Measurements from ENCODE around the gene PAXX.
A peak's percentile ranks its signal among the peaks of the same experiment; 100 is the strongest.

PAXX gene

DNA sequence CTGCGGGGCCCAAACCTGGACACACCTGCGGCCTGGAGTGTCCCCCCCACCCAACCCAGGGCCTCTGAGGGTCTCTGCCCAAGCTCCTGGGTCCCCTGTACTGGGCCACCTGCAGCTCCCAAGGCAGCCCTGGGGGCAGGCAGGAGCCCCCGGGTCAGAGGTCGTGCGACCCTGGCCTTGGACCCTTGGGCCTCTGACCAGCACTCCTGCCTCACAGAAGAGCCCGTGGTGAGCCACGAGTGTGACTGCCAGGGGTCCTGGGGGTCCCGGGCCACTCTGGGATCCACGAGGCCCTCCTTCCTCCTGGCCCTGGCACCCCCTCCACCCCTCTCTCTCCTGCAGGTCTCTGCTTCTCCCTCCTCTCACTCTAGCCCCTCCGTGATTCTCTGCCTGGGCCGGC lies 19.9 kb upstream of the PAXX start:
- TF ChIP-seq, protein P1, sequence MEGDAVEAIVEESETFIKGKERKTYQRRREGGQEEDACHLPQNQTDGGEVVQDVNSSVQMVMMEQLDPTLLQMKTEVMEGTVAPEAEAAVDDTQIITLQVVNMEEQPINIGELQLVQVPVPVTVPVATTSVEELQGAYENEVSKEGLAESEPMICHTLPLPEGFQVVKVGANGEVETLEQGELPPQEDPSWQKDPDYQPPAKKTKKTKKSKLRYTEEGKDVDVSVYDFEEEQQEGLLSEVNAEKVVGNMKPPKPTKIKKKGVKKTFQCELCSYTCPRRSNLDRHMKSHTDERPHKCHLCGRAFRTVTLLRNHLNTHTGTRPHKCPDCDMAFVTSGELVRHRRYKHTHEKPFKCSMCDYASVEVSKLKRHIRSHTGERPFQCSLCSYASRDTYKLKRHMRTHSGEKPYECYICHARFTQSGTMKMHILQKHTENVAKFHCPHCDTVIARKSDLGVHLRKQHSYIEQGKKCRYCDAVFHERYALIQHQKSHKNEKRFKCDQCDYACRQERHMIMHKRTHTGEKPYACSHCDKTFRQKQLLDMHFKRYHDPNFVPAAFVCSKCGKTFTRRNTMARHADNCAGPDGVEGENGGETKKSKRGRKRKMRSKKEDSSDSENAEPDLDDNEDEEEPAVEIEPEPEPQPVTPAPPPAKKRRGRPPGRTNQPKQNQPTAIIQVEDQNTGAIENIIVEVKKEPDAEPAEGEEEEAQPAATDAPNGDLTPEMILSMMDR (IDR thresholded peaks at IDR 0.05; ENCODE audit: low read depth, low read length), result no peak
- H3K4me3 ChIP-seq (ENCODE audit: low read depth, low read length), result no peak overlapping the region
- DNase-seq (ENCODE audit: low read depth, low spot score), result no peak
- in situ Hi-C loops (cut with HindIII; ENCODE audit: low sequenced_read_pairs), result no loop called here

DNA sequence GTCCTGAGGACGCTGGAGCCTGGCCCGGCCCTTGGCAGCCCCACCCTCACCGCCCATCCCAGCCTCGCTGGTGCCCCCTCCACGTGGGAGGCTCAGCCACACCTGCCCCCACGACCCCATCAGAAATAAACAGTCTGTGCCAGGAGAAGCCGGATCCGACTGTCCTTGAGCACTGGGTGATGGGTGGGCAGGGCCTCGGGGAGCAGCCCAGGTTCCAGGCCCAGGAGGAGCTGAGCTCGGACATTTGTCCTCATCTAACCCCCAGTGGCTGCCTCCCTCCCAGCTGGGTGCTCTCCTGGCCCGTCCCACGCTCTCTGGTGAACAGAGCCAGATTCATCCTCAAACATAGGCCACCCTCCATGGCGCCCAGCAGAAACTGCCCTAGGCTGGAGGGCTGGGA lies 19.5 kb upstream of the PAXX start:
- H3K4me3 ChIP-seq (ENCODE audit: low read depth, low read length), result no peak overlapping the region
- in situ Hi-C loops (cut with HindIII; ENCODE audit: low sequenced_read_pairs), result no loop called here
- DNase-seq (ENCODE audit: low read depth, low spot score), result no peak
- TF ChIP-seq, protein P1 (IDR thresholded peaks at IDR 0.05; ENCODE audit: low read depth, low read length), result no peak

DNA sequence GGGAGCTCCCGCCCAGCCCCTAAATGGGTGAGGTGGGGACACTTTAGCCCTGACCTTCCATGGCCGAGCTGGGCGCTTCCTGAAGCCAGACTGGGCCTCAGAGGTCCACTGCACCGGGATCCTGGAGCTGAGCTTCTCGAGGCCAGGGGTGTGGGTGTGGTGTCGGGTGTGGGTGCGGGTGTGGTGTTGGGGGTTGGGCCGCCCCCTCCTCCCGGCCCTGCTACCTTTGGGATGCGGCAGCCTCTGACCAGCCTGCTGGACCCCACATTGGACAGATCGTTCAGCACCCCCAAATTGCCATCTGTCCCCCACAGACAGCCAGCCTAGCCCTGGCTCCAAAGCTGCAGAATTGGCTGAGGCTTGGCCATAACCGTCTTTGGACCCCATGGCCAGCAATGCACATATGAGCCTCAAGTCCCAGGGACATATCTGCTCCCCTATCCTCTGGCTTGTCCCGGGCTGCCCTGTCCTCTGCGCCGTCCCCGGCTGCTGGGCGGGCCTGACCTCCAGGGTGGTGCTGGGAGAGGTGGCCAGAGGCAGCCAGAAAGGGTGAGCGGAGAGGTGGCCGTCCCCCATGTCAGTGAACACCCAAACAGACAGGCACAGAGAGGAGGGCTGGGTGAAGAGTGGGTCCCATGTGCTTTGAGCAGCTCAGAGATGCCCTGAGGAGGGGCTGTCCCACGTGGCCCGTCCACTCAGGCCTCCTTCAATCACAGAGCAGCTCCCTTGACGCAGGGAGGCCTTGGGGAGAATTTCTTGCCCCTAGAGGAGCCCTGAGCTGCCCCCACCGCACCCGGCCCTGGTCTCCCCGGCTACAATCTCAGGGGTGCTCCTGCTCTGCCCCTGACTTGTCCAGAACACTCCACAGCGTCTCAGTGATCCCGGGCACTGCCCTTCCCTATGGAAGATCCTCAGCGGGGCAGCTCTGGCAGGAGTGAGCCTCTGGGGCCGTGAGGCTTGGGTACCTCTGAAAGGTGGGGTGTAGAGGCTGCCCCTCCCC lies 18.3 kb upstream of the PAXX start:
- no peak for DNase-seq (ENCODE audit: low read depth, low spot score)
- H3K4me3 ChIP-seq (ENCODE audit: low read depth, low read length), result no peak overlapping the region
- TF ChIP-seq, protein P1 (IDR thresholded peaks at IDR 0.05; ENCODE audit: low read depth, low read length), result no peak
- in situ Hi-C loops (cut with HindIII; ENCODE audit: low sequenced_read_pairs), result no loop called here

DNA sequence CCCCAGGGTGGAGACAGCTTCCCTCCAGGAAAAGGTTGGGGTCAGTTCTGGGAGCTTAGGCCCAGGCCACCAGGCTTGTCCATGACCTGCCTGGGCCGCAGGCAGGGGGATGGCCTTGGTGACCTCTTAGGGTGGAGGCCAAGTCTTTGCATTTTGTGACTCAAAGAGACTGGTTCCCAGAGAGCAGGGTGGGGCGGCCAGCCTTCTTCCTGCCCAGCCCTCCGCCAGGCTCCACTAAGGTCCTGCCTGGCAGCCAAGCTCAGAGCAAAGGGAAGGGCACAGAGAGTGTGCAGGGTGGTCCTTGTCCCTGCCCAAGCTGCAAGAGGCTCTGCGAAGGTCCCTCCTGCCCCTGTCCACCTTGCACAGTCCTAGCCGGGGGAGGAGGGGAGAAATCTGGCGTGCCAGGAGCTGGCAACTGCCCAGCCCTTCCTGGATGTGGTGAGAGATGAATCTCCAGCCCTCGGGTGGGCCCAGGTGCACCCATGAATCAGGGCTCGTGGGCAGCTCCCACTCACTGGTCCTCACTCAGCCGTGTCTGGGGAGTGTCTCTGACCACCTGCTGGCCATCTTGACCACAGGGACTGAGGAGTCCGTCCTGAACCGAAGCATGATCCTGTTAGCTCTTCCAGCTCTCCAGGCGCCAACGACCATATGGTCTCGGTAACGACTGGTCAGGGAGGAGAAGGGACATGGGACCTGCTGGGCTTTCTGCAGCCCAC lies 17.2 kb upstream of the PAXX start:
- DNase-seq (ENCODE audit: low read depth, low spot score), result no peak
- no peak overlapping the region for H3K4me3 ChIP-seq (ENCODE audit: low read depth, low read length)
- TF ChIP-seq, protein P1 (IDR thresholded peaks at IDR 0.05; ENCODE audit: low read depth, low read length), result no peak
- in situ Hi-C loops (cut with HindIII; ENCODE audit: low sequenced_read_pairs), result no loop called here

DNA sequence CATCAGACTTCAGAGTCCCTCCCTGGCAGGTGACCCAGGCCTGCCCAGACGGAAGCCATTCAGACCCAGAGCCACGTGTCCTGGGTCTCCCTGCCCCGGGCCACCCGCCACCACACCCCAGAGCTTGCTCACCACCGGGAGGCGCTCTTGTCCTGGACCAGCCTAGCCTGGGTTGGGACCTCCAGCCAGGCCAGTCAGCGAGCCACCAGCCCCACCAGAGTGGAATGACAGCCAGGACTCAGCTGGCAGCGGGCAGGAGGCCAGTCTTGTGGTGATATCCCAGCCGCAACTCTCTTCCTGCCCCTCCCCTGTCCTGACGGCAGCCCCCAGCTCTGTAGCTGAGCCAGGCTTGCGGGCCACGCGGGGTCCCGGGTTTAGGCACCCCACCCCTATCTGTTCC lies 16.6 kb upstream of the PAXX start:
- peak; percentile 17 for DNase-seq (ENCODE audit: low read depth, low spot score)
- in situ Hi-C loops (cut with HindIII; ENCODE audit: low sequenced_read_pairs), result no loop called here
- no peak overlapping the region for H3K4me3 ChIP-seq (ENCODE audit: low read depth, low read length)
- TF ChIP-seq, protein P1 (IDR thresholded peaks at IDR 0.05; ENCODE audit: low read depth, low read length), result peak; percentile 32

DNA sequence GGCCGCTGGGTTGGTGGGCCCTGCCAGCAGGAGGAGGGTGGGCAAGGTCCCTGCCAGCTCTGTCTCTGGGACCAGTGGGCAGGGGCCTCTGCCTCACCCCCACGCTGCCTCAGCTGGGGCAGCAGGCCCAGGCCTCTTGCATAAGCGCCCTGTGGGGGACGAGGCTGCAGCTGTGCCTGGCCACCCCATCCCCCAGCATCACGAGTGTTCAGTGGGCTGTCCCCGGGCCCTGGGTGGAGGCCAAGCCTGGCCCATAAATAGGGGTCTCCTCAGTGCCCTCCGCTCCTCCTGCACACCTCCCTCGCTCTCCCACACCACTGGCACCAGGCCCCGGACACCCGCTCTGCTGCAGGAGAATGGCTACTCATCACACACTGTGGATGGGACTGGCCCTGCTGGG lies 15.0 kb upstream of the PAXX start, which contains the start of gene PTGDS:
TSS of gene PTGDS (plus strand) at position 282 of the 400 bp plus-strand sequence. CDS start at position 357, 75 bp downstream.
- in situ Hi-C loops (cut with HindIII; ENCODE audit: low sequenced_read_pairs), result no loop called here
- peak; percentile 18 for DNase-seq (ENCODE audit: low read depth, low spot score)
- peak within 1 kb of the TSS; percentile 45 for H3K4me3 ChIP-seq (ENCODE audit: low read depth, low read length)
- TF ChIP-seq, protein P1 (IDR thresholded peaks at IDR 0.05; ENCODE audit: low read depth, low read length), result no peak

All from astrocyte of the spinal cord (primary cell).